ENCODE measurements around the gene SERTAD1. TPM values are rescaled to one million over a fixed set of nuclear protein-coding genes. Genes with fewer than 3 reads are reported as not detected.
A peak's percentile ranks its signal among the peaks of the same experiment; 100 is the strongest.
"Not testable (repeated sequence)": the region's sequence is repeated elsewhere in the genome, so short reads cannot be mapped to it uniquely, and the experiment has no call there.

SERTAD1 gene
- total and polyA plus RNA-seq, 12 donors: 6.3 to 35.8 (median 9.4) TPM

GRCh38 chr19:40441719-40442253 is 16.0 kb upstream of the SERTAD1 start:
- peak overlapping the region in 6 of 10 donors; percentile 82 to 100 (median 98) for H3K27ac ChIP-seq
- intact Hi-C loops (cut with DNase I): loop anchor here in 3 of 10 donors (2.0 to 10.0 kb wide), 2 partner anchors 15 to 97 kb away; partner anchors contain the start of genes C19orf47 (in 2 of the 3) and PLD3 (in 2 of the 3)

GRCh38 chr19:40438284-40438683 is 12.5 kb upstream of the SERTAD1 start:
- H3K27ac ChIP-seq: no peak overlapping the region
- WGBS, 2 donors: 92 to 94% methylated on average over 3 of the region's 3 CpGs
- intact Hi-C loops (cut with DNase I): no loop called here
- H3K4me1 ChIP-seq: peaks cover 10 to 46% (median 36%) of the 10 kb centered on the region in 9 donors
- H3K27me3 ChIP-seq: no peaks in the 10 kb centered on the region
- ATAC-seq (no peak), DNase-seq (no peak)
- no peaks in the 10 kb centered on the region for H3K9me3 ChIP-seq
- no peak for TF ChIP-seq CTCF (IDR thresholded peaks at IDR 0.05)
- peaks cover 0 to 29% (median 22%) of the 10 kb centered on the region in 9 donors for H3K36me3 ChIP-seq
- H3K4me3 ChIP-seq: no peak overlapping the region

More at GRCh38 chr19:40441719-40442253, 16.0 kb upstream of the SERTAD1 start:
- peaks cover 10 to 41% (median 27%) of the 10 kb centered on the region in 9 donors for H3K4me1 ChIP-seq
- WGBS, 2 donors: 72 to 81% methylated on average over 11 of the region's 11 CpGs
- no peak for TF ChIP-seq CTCF (IDR thresholded peaks at IDR 0.05)
- peaks cover 0 to 31% (median 22%) of the 10 kb centered on the region in 9 donors for H3K36me3 ChIP-seq
- H3K27me3 ChIP-seq: no peaks in the 10 kb centered on the region
- no peak for ATAC-seq
- H3K9me3 ChIP-seq: no peaks in the 10 kb centered on the region
- no peak for DNase-seq
- H3K4me3 ChIP-seq: peak overlapping the region in 2 of 10 donors; percentile 84 to 90

- TF ChIP-seq CTCF (IDR thresholded peaks at IDR 0.05): no peak
- Histone ChIP-seq H3K27ac (peak overlapping the region; percentile 86 to 99 (median 94)), H3K4me3 (peak overlapping the region in 9 of 10 donors; percentile 30 to 56 (median 51)), H3K4me1 (peaks cover 0 to 29% (median 25%) of the 10 kb centered on the region in 9 donors), H3K9me3 (no peaks in the 10 kb centered on the region), H3K36me3 (no peaks in the 10 kb centered on the region), H3K27me3 (no peaks in the 10 kb centered on the region)
- 0 to 1% methylated on average over 41 to 50 of the region's 50 CpGs for WGBS, 2 donors
- intact Hi-C loops (cut with DNase I): loop anchor here in 3 of 10 donors (1.0 kb wide), 3 partner anchors 8 to 11 kb away; partner anchors contain the start of genes SERTAD1 (in 1 of the 3) and SERTAD3 (in 1 of the 3)
- DNase-seq (peak; percentile 91), ATAC-seq (peak; percentile 96 to 99 (median 98))
These were observed 7.8 kb upstream of the SERTAD1 start for GRCh38 chr19:40433391-40434216.

- not testable (repeated sequence) for ATAC-seq, H3K9me3 ChIP-seq, DNase-seq, H3K27me3 ChIP-seq, H3K36me3 ChIP-seq
- Histone ChIP-seq H3K4me3 (peak overlapping the region in 8 of 10 donors; percentile 30 to 56 (median 52)), H3K27ac (peak overlapping the region; percentile 86 to 99 (median 94)), H3K4me1 (peaks cover 0 to 29% (median 25%) of the 10 kb centered on the region in 9 donors)
- intact Hi-C loops (cut with DNase I): loop anchor here in 2 of 10 donors (1.0 kb wide), 2 partner anchors 7 to 12 kb away; partner anchors contain the start of genes SERTAD1 (in 1 of the 2) and SERTAD3 (in 1 of the 2)
- 48 to 52% methylated on average over 7 of the region's 7 CpGs for WGBS, 2 donors
These were observed 7.0 kb upstream of the SERTAD1 start for GRCh38 chr19:40432760-40433159.
